ENCODE data around the gene UQCRQ.

DNA sequence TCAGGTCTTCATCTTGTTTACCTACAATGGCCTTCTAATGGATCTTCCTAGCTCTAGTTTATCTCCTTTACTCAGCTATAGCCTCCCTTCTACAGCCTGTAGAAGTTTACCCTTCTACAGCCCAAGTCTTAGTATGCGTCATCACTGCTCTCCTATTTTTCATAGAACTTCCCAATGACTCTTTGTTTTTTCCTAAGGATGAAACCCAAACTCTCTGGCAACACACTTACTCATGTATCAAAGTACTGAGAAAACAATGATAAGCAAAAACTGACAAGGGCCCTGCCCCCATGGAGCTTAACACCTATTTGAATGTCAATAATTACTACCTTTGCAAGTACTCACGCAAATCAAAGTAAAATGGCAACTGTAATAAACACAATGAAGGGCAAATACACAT lies 40.7 kb downstream of the UQCRQ start:
- TF ChIP-seq, protein P1, sequence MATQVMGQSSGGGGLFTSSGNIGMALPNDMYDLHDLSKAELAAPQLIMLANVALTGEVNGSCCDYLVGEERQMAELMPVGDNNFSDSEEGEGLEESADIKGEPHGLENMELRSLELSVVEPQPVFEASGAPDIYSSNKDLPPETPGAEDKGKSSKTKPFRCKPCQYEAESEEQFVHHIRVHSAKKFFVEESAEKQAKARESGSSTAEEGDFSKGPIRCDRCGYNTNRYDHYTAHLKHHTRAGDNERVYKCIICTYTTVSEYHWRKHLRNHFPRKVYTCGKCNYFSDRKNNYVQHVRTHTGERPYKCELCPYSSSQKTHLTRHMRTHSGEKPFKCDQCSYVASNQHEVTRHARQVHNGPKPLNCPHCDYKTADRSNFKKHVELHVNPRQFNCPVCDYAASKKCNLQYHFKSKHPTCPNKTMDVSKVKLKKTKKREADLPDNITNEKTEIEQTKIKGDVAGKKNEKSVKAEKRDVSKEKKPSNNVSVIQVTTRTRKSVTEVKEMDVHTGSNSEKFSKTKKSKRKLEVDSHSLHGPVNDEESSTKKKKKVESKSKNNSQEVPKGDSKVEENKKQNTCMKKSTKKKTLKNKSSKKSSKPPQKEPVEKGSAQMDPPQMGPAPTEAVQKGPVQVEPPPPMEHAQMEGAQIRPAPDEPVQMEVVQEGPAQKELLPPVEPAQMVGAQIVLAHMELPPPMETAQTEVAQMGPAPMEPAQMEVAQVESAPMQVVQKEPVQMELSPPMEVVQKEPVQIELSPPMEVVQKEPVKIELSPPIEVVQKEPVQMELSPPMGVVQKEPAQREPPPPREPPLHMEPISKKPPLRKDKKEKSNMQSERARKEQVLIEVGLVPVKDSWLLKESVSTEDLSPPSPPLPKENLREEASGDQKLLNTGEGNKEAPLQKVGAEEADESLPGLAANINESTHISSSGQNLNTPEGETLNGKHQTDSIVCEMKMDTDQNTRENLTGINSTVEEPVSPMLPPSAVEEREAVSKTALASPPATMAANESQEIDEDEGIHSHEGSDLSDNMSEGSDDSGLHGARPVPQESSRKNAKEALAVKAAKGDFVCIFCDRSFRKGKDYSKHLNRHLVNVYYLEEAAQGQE (IDR thresholded peaks at IDR 0.05; ENCODE audit: low read depth), result no peak
- no peak for TF ChIP-seq TAF1 (IDR thresholded peaks at IDR 0.05; ENCODE audit: low read depth)
- TF ChIP-seq CREB1 (IDR thresholded peaks at IDR 0.05; ENCODE audit: low read depth), result no peak
- TF ChIP-seq YY1 (IDR thresholded peaks at IDR 0.05; ENCODE audit: low read depth), result no peak
- no peak for TF ChIP-seq NFIC (IDR thresholded peaks at IDR 0.05)
- no peak for TF ChIP-seq TEAD4 (IDR thresholded peaks at IDR 0.05)
- TF ChIP-seq, protein P2, sequence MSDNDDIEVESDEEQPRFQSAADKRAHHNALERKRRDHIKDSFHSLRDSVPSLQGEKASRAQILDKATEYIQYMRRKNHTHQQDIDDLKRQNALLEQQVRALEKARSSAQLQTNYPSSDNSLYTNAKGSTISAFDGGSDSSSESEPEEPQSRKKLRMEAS (IDR thresholded peaks at IDR 0.05), result no peak
- no peak for TF ChIP-seq EP300 (IDR thresholded peaks at IDR 0.05; ENCODE audit: borderline replicate concordance)
- no peak for TF ChIP-seq TCF12 (IDR thresholded peaks at IDR 0.05; ENCODE audit: low read depth)
- TF ChIP-seq RAD21 (IDR thresholded peaks at IDR 0.05; ENCODE audit: low read depth), result no peak
- no peak for TF ChIP-seq EGR1 (IDR thresholded peaks at IDR 0.05)
- no peak for TF ChIP-seq FOXM1 (IDR thresholded peaks at IDR 0.05; ENCODE audit: borderline replicate concordance, low read depth)
- TF ChIP-seq ZBTB7A (IDR thresholded peaks at IDR 0.05; ENCODE audit: low read depth), result no peak
- TF ChIP-seq, protein P3, sequence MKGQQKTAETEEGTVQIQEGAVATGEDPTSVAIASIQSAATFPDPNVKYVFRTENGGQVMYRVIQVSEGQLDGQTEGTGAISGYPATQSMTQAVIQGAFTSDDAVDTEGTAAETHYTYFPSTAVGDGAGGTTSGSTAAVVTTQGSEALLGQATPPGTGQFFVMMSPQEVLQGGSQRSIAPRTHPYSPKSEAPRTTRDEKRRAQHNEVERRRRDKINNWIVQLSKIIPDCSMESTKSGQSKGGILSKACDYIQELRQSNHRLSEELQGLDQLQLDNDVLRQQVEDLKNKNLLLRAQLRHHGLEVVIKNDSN (IDR thresholded peaks at IDR 0.05), result no peak
